HL-60 (cell line): ENCODE measurements around the gene FAM107B.

Experiments used
- POLR2AphosphoS5 ChIP-seq: IDR thresholded peaks from 2 replicates; pipeline ENCODE4 v1.6.1; 2012; ENCODE audit warnings: low read depth
- SPI1 ChIP-seq: IDR thresholded peaks from 2 replicates; pipeline ENCODE4 v1.6.1; 2012; ENCODE audit warnings: low read depth, mild to moderate bottlenecking, borderline replicate concordance
- TF ChIP-seq, protein P1 (sequence below): IDR thresholded peaks from one replicate; pipeline ENCODE4 v1.5.1; 2011; ENCODE audit warnings: low read length, control low read depth, inconsistent platforms; ENCODE audit not compliant: insufficient read depth

DNA sequence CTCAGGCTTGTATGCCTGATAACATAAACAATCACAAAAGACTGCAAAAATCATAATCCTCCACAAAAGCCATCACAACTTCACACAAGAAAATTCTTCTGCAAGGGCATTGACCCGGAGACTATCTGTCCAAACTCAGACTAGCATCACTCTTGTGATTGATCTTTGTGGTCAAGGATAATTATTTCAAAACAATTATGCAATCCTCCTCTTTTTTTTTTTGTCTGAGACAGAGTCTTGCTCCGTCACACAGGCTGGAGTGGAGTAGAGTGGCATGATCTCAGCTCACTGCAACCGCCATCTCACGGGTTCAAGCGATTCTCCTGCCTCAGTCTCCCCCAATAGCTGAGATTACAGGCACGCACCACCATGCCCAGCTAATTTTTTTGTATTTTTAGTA is 41.0 kb upstream of the FAM107B start:
- TF ChIP-seq, protein P1, sequence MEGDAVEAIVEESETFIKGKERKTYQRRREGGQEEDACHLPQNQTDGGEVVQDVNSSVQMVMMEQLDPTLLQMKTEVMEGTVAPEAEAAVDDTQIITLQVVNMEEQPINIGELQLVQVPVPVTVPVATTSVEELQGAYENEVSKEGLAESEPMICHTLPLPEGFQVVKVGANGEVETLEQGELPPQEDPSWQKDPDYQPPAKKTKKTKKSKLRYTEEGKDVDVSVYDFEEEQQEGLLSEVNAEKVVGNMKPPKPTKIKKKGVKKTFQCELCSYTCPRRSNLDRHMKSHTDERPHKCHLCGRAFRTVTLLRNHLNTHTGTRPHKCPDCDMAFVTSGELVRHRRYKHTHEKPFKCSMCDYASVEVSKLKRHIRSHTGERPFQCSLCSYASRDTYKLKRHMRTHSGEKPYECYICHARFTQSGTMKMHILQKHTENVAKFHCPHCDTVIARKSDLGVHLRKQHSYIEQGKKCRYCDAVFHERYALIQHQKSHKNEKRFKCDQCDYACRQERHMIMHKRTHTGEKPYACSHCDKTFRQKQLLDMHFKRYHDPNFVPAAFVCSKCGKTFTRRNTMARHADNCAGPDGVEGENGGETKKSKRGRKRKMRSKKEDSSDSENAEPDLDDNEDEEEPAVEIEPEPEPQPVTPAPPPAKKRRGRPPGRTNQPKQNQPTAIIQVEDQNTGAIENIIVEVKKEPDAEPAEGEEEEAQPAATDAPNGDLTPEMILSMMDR = no peak
- no peak for TF ChIP-seq POLR2AphosphoS5
- TF ChIP-seq SPI1 = no peak
